HEK293 (cell line): ENCODE measurements around the gene ERMARD.

ENCODE experiments used
- CTCF ChIA-PET: fragments of 350-600 bp; formaldehyde crosslinking; extraction: SDS; loops from one replicate; lab custom pipeline; 2021; ENCODE audit warnings: antibody characterized with exemption; lab: Yijun Ruan, JAX
- POLR2A ChIA-PET: fragments of 300-600 bp; formaldehyde crosslinking; extraction: SDS; loops from one replicate; lab custom pipeline; 2020; ENCODE audit warnings: antibody characterized with exemption, inconsistent platforms; lab: Yijun Ruan, JAX
- H3K27ac ChIP-seq: fragments of 200-500 bp; sonication (Bioruptor generic); 2 replicates; pipeline ENCODE4 v1.5.1; 2014; ENCODE audit warnings: low read depth, low read length, control low read depth, inconsistent platforms; ENCODE audit errors: extremely low read depth
- H3K36me3 ChIP-seq, 2 experiments: fragments of 200-500 bp in 1 of 2; sonication (Bioruptor generic) in 1 of 2; 1 replicate in 1 of 2; 2 replicates in 1 of 2; pipeline ENCODE4 v1.5.1; 2014 to 2017; ENCODE audit warnings: inconsistent platforms in 2 of 2, low read length in 2 of 2; ENCODE audit not compliant: control insufficient read depth in 2 of 2, insufficient read depth in 1 of 2
- H3K4me1 ChIP-seq: fragments of 200-500 bp; sonication (Bioruptor generic); 2 replicates; pipeline ENCODE4 v1.5.1; 2014; ENCODE audit warnings: mild to moderate bottlenecking, low read length, inconsistent platforms; ENCODE audit not compliant: control insufficient read depth, insufficient read depth
- H3K4me3 ChIP-seq: 2 replicates; pipeline ENCODE4 v1.5.1; 2011; ENCODE audit warnings: low read depth, mild to moderate bottlenecking, control low read depth, low read length, moderate library complexity
- H3K9me3 ChIP-seq: fragments of 200-500 bp; sonication (Bioruptor generic); 2 replicates; pipeline ENCODE4 v1.5.1; 2014; ENCODE audit warnings: low read depth, low read length, inconsistent platforms; ENCODE audit not compliant: control insufficient read depth, insufficient read depth
- HOXA7 ChIP-seq: sonication (generic); formaldehyde crosslinking; IDR thresholded peaks from 2 replicates; pipeline ENCODE4 v1.8.1; 2022; ENCODE audit warnings: missing genetic modification reagents, borderline replicate concordance
- INSM2 ChIP-seq: fragments of 450-650 bp; formaldehyde crosslinking; IDR thresholded peaks from 2 replicates; pipeline ENCODE4 v1.5.1; 2016; ENCODE audit warnings: missing biosample characterization, missing genetic modification characterization
- KLF8 ChIP-seq: fragments of 450-650 bp; formaldehyde crosslinking; IDR thresholded peaks from 2 replicates; pipeline ENCODE4 v1.5.1; 2016; ENCODE audit warnings: missing biosample characterization, missing genetic modification characterization
- MYNN ChIP-seq: fragments of 450-650 bp; formaldehyde crosslinking; IDR thresholded peaks from 2 replicates; pipeline ENCODE4 v1.5.1; 2016; ENCODE audit warnings: missing biosample characterization, missing genetic modification characterization, borderline replicate concordance
- PBX3 ChIP-seq: sonication (generic); formaldehyde crosslinking; IDR thresholded peaks from 2 replicates; pipeline ENCODE4 v1.8.1; 2022; ENCODE audit warnings: mild to moderate bottlenecking, moderate library complexity, missing genetic modification reagents
- TCF7L2 ChIP-seq: IDR thresholded peaks from 2 replicates; pipeline ENCODE4 v1.6.1; 2011; ENCODE audit warnings: low read depth, mild to moderate bottlenecking, inconsistent platforms, low read length, moderate library complexity, borderline replicate concordance
- TSHZ1 ChIP-seq: fragments of 450-650 bp; formaldehyde crosslinking; IDR thresholded peaks from 2 replicates; pipeline ENCODE4 v1.5.1; 2016; ENCODE audit warnings: missing biosample characterization, missing genetic modification characterization, borderline replicate concordance
- ZNF133 ChIP-seq: fragments of 450-650 bp; formaldehyde crosslinking; IDR thresholded peaks from 2 replicates; pipeline ENCODE4 v1.5.1; 2016; ENCODE audit warnings: missing biosample characterization, missing genetic modification characterization
- ZNF175 ChIP-seq: fragments of 450-650 bp; formaldehyde crosslinking; IDR thresholded peaks from 2 replicates; pipeline ENCODE4 v1.5.1; 2016; ENCODE audit warnings: missing biosample characterization, missing genetic modification characterization
- ZNF280D ChIP-seq: fragments of 450-650 bp; formaldehyde crosslinking; IDR thresholded peaks from 2 replicates; pipeline ENCODE4 v1.5.1; 2016; ENCODE audit warnings: missing biosample characterization, missing genetic modification characterization
- ZNF610 ChIP-seq: fragments of 450-650 bp; formaldehyde crosslinking; IDR thresholded peaks from 2 replicates; pipeline ENCODE4 v1.5.1; 2016; ENCODE audit warnings: missing biosample characterization, missing genetic modification characterization, borderline replicate concordance
- ZNF623 ChIP-seq: fragments of 450-650 bp; formaldehyde crosslinking; IDR thresholded peaks from 2 replicates; pipeline ENCODE4 v1.5.1; 2016; ENCODE audit warnings: missing biosample characterization, missing genetic modification characterization
- ZNF654 ChIP-seq: fragments of 450-650 bp; formaldehyde crosslinking; IDR thresholded peaks from 2 replicates; pipeline ENCODE4 v1.5.1; 2016; ENCODE audit warnings: low read depth, missing biosample characterization, missing genetic modification characterization
- ZNF792 ChIP-seq: fragments of 450-650 bp; formaldehyde crosslinking; IDR thresholded peaks from 2 replicates; pipeline ENCODE4 v1.5.1; 2016; ENCODE audit warnings: missing biosample characterization, missing genetic modification characterization

The ERMARD gene

GRCh38 chr6:169738976-169739529 is 12.4 kb upstream of the ERMARD start (continued):
- TF ChIP-seq PBX3 (CRISPR knock-in tag) (no peak), ZNF610 (tag by site-specific recombination) (no peak), ZNF654 (tag by site-specific recombination) (no peak), TSHZ1 (tag by site-specific recombination) (no peak), ZNF175 (tag by site-specific recombination) (no peak)
- TF ChIP-seq, all 188 proteins: peak for 12

GRCh38 chr6:169741344-169741743 is 10.1 kb upstream of the ERMARD start:
- POLR2A ChIA-PET, result no interaction called here
- no peak overlapping the region for H3K27ac ChIP-seq
- CTCF ChIA-PET, result interaction anchor here (0.9 kb wide), 1 partner anchor 50 kb away, joined by 3 read pairs; no protein-coding TSS in a partner anchor
- H3K36me3 ChIP-seq, result no peaks in the 10 kb centered on the region
- no peak for TF ChIP-seq ZNF175 (tag by site-specific recombination)
- peak; percentile 55 for TF ChIP-seq ZNF623 (tag by site-specific recombination)
- TF ChIP-seq, all 188 proteins: peak for 1
- H3K4me1 ChIP-seq, result peaks cover 13% of the 10 kb centered on the region
- H3K9me3 ChIP-seq, result no peaks in the 10 kb centered on the region
- H3K4me3 ChIP-seq, result no peak overlapping the region

GRCh38 chr6:169745405-169745804 is 6.0 kb upstream of the ERMARD start:
- H3K4me3 ChIP-seq, result no peak overlapping the region
- H3K9me3 ChIP-seq, result no peaks in the 10 kb centered on the region
- H3K4me1 ChIP-seq, result peaks cover 1% of the 10 kb centered on the region; the same call in 1 of the 2 replicates
- peaks cover 0 to 10% of the 10 kb centered on the region in 2 experiments; a peak in 1 of 3 replicates for H3K36me3 ChIP-seq
- ChIA-PET POLR2A (interaction anchor here (0.6 kb wide), 1 partner anchor 174 kb away, joined by 3 read pairs; no protein-coding TSS in a partner anchor), CTCF (interaction anchor here (0.7 kb wide), 1 partner anchor 411 kb away, joined by 3 read pairs; no protein-coding TSS in a partner anchor)
- H3K27ac ChIP-seq, result no peak overlapping the region
- TF ChIP-seq ZNF133 (tag by site-specific recombination) (peak; percentile 70; the same call in 1 of the 2 replicates), MYNN (tag by site-specific recombination) (no peak), ZNF280D (no peak), ZNF792 (tag by site-specific recombination) (no peak)

- TF ChIP-seq HOXA7 (CRISPR knock-in tag) (no peak), KLF8 (no peak), TCF7L2 (no peak), INSM2 (tag by site-specific recombination) (no peak)
- ChIA-PET CTCF (no interaction called here), POLR2A (no interaction called here)
These were observed 4.9 kb upstream of the ERMARD start for GRCh38 chr6:169746556-169746955.

More at GRCh38 chr6:169746556-169746955, 4.9 kb upstream of the ERMARD start:
- H3K4me1 ChIP-seq, result peaks cover 4% of the 10 kb centered on the region; the same call in 1 of the 2 replicates
- H3K36me3 ChIP-seq, result peaks cover 0 to 10% of the 10 kb centered on the region in 2 experiments; a peak in 1 of 3 replicates
- H3K9me3 ChIP-seq, result no peaks in the 10 kb centered on the region
- H3K4me3 ChIP-seq, result no peak overlapping the region
- no peak overlapping the region for H3K27ac ChIP-seq
